ENCODE measurements around the gene PDLIM1. TPM values are rescaled to one million over a fixed set of nuclear protein-coding genes. Genes with fewer than 3 reads are reported as not detected.
A peak's percentile ranks its signal among the peaks of the same experiment; 100 is the strongest.
"Not testable (repeated sequence)": the region's sequence is repeated elsewhere in the genome, so short reads cannot be mapped to it uniquely, and the experiment has no call there.

PDLIM1 gene
- total RNA-seq, 1 donor from 2014 or later, result 113 TPM

GRCh38 chr10:95235676-95236067, 55.1 kb downstream of the PDLIM1 start:
- H3K4me1 Mint-ChIP-seq (ENCODE audit: low read depth), result peaks cover 5% of the 10 kb centered on the region
- H3K9me3 Mint-ChIP-seq (ENCODE audit: low read depth), result peaks cover 5% of the 10 kb centered on the region
- no peak overlapping the region for H3K4me3 Mint-ChIP-seq (ENCODE audit: low read depth)

GRCh38 chr10:95234951-95235350, 55.9 kb downstream of the PDLIM1 start:
- DNase-seq (ENCODE audit: low spot score, unreplicated experiment), result no peak
- no peak overlapping the region for H3K4me3 Mint-ChIP-seq (ENCODE audit: low read depth)

More at GRCh38 chr10:95235676-95236067, 55.1 kb downstream of the PDLIM1 start:
- peaks cover 31% of the 10 kb centered on the region for H3K36me3 Mint-ChIP-seq (ENCODE audit: insufficient read depth)
- TF ChIP-seq CTCF (IDR thresholded peaks at IDR 0.05; ENCODE audit: unreplicated experiment), result no peak
- H3K27ac Mint-ChIP-seq, result no peak overlapping the region
- H3K27me3 Mint-ChIP-seq, result no peaks in the 10 kb centered on the region
- no peak for DNase-seq (ENCODE audit: low spot score, unreplicated experiment)

GRCh38 chr10:95233377-95234034, 57.3 kb downstream of the PDLIM1 start:
- no peak for TF ChIP-seq CTCF (IDR thresholded peaks at IDR 0.05; ENCODE audit: unreplicated experiment)
- no peak for DNase-seq (ENCODE audit: low spot score, unreplicated experiment)
- H3K27ac Mint-ChIP-seq, result no peak overlapping the region
- H3K4me1 Mint-ChIP-seq (ENCODE audit: low read depth), result peaks cover 20% of the 10 kb centered on the region
- no peaks in the 10 kb centered on the region for H3K27me3 Mint-ChIP-seq
- peaks cover 5% of the 10 kb centered on the region for H3K9me3 Mint-ChIP-seq (ENCODE audit: low read depth)
- no peak overlapping the region for H3K4me3 Mint-ChIP-seq (ENCODE audit: low read depth)
- peaks cover 15% of the 10 kb centered on the region for H3K36me3 Mint-ChIP-seq (ENCODE audit: insufficient read depth)

More at GRCh38 chr10:95234951-95235350, 55.9 kb downstream of the PDLIM1 start:
- Mint-ChIP-seq H3K4me1 (ENCODE audit: low read depth) (peaks cover 12% of the 10 kb centered on the region), H3K27ac (no peak overlapping the region), H3K9me3 (ENCODE audit: low read depth) (peaks cover 5% of the 10 kb centered on the region), H3K36me3 (ENCODE audit: insufficient read depth) (peaks cover 25% of the 10 kb centered on the region), H3K27me3 (no peaks in the 10 kb centered on the region)
- no peak for TF ChIP-seq CTCF (IDR thresholded peaks at IDR 0.05; ENCODE audit: unreplicated experiment)

- not testable (repeated sequence) for H3K27me3 Mint-ChIP-seq; H3K9me3 Mint-ChIP-seq (ENCODE audit: low read depth)
- Mint-ChIP-seq H3K36me3 (ENCODE audit: insufficient read depth) (peaks cover 12% of the 10 kb centered on the region), H3K4me3 (ENCODE audit: low read depth) (peak overlapping the region; percentile 98), H3K4me1 (ENCODE audit: low read depth) (peaks cover 20% of the 10 kb centered on the region), H3K27ac (peak overlapping the region; percentile 98)
- DNase-seq (ENCODE audit: low spot score, unreplicated experiment), result peak; percentile 63
Observed at GRCh38 chr10:95230677-95231586, 59.9 kb downstream of the PDLIM1 start.

- H3K27me3 Mint-ChIP-seq, result no peaks in the 10 kb centered on the region
- peaks cover 5% of the 10 kb centered on the region for H3K9me3 Mint-ChIP-seq (ENCODE audit: low read depth)
- peaks cover 15% of the 10 kb centered on the region for H3K36me3 Mint-ChIP-seq (ENCODE audit: insufficient read depth)
- no peak for TF ChIP-seq CTCF (IDR thresholded peaks at IDR 0.05; ENCODE audit: unreplicated experiment)
- H3K4me3 Mint-ChIP-seq (ENCODE audit: low read depth), result peak overlapping the region; percentile 98
- H3K27ac Mint-ChIP-seq, result peak overlapping the region; percentile 98
- DNase-seq (ENCODE audit: low spot score, unreplicated experiment), result no peak
- peaks cover 20% of the 10 kb centered on the region for H3K4me1 Mint-ChIP-seq (ENCODE audit: low read depth)
Observed at GRCh38 chr10:95229724-95230627, 60.8 kb downstream of the PDLIM1 start.

GRCh38 chr10:95228934-95229723, 61.7 kb downstream of the PDLIM1 start:
- H3K9me3 Mint-ChIP-seq (ENCODE audit: low read depth), result not testable (repeated sequence)
- peak overlapping the region; percentile 98 for H3K27ac Mint-ChIP-seq

More at GRCh38 chr10:95228934-95229723, 61.7 kb downstream of the PDLIM1 start:
- not testable (repeated sequence) for H3K27me3 Mint-ChIP-seq; DNase-seq (ENCODE audit: low spot score, unreplicated experiment)
- Mint-ChIP-seq H3K4me1 (ENCODE audit: low read depth) (peaks cover 20% of the 10 kb centered on the region), H3K4me3 (ENCODE audit: low read depth) (peak overlapping the region; percentile 98), H3K36me3 (ENCODE audit: insufficient read depth) (peaks cover 14% of the 10 kb centered on the region)

Measured in progenitor cell of endocrine pancreas (in vitro differentiated cells).